ENCODE measurements around the gene FOS. TPM values are rescaled to one million over a fixed set of nuclear protein-coding genes. Genes with fewer than 3 reads are reported as not detected.

FOS gene
- total RNA-seq, 6 donors from 2014 or later, result 386 to 1,146 (median 633) TPM

DNA sequence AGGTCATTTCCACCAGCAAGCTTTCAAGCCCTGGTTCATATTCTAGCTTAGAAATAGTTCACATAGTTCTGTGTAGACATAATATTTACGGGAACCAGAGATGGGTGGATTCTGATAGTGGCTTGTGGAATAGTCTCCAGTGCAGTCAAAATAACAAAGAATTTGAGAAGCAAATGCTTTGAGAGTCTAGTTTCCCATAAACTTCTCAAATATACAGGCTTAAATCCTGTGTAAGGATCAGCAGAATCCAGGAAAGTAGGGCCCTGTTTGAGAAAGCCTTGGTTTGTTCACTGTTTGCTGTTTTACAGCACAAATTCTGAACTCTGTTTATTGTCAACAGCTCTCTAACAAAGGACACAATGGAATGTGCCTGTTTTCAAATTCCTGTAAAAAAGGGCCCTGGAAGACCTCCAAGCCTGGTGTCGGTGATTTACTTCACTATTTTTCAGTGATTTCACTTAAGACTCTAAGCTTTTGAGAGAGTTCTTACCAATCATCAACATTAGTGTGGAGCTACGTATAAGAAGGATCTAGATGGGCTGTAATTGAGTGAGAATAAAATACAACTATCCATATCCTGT lies 11.4 kb upstream of the FOS start:
- ATAC-seq (ENCODE audit: low FRiP score in 2 of 2) (peak; percentile 57 to 86), DNase-seq (no peak)
- Histone ChIP-seq H3K4me3 (no peak overlapping the region), H3K4me1 (peaks cover 0 to 19% (median 13%) of the 10 kb centered on the region in 4 donors), H3K27me3 (no peaks in the 10 kb centered on the region), H3K36me3 (no peaks in the 10 kb centered on the region), H3K27ac (peak overlapping the region; percentile 51 to 80 (median 64)), H3K9me3 (no peaks in the 10 kb centered on the region)
- WGBS, 2 donors, result 47 to 58% methylated on average over 3 of the region's 3 CpGs
- no peak for TF ChIP-seq POLR2AphosphoS5 (IDR thresholded peaks at IDR 0.05)
- TF ChIP-seq, protein P1, sequence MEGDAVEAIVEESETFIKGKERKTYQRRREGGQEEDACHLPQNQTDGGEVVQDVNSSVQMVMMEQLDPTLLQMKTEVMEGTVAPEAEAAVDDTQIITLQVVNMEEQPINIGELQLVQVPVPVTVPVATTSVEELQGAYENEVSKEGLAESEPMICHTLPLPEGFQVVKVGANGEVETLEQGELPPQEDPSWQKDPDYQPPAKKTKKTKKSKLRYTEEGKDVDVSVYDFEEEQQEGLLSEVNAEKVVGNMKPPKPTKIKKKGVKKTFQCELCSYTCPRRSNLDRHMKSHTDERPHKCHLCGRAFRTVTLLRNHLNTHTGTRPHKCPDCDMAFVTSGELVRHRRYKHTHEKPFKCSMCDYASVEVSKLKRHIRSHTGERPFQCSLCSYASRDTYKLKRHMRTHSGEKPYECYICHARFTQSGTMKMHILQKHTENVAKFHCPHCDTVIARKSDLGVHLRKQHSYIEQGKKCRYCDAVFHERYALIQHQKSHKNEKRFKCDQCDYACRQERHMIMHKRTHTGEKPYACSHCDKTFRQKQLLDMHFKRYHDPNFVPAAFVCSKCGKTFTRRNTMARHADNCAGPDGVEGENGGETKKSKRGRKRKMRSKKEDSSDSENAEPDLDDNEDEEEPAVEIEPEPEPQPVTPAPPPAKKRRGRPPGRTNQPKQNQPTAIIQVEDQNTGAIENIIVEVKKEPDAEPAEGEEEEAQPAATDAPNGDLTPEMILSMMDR (IDR thresholded peaks at IDR 0.05), result no peak
- TF ChIP-seq EP300 (IDR thresholded peaks at IDR 0.05), result no peak
- no peak for TF ChIP-seq POLR2A (IDR thresholded peaks at IDR 0.05)

DNA sequence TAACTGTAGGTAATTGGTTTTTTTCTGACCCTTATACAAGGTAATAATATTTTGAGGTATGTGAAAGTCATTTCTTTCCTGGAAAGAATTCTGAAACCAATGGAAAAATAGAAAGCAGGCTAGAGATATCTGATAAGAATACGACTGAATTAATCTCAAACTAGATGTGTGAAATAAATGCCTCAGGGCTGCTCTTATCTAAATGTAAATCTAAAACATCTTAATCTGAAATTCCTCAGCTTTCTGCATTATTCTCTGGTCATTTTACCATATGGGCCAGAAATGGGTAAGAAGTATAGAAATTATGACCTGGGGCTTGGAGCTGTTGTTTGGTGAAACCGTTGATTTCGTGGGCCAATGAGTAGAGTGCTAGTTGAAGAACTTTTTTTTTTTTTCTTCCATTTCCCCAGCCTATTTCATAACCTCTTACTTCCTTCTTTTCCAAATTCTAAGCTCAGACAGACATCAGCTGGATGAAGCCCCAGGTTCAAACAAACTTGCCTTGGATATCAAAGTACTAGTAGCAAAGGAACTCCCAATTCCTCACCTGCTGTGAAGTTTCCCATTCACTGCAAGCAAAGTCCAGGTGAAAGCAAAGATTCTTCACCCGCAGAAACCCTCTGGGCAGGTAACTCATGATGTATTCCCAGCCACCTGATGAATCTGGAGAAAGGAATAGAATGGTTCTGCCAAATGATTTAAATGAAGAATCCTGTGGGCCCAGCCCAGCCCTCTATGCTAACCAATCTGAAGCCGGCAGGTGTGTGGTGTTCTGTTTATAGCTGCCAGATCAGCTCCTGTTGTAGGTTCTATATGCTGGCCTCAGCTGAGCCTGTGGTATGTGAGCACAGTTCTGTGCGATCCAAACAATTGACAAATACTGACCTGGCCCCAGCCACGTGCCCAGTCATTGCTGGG lies 9.7 kb upstream of the FOS start:
- Histone ChIP-seq H3K36me3 (no peaks in the 10 kb centered on the region), H3K27me3 (no peaks in the 10 kb centered on the region), H3K4me1 (peaks cover 7 to 32% (median 20%) of the 10 kb centered on the region in 4 donors), H3K9me3 (no peaks in the 10 kb centered on the region), H3K4me3 (no peak overlapping the region), H3K27ac (peak overlapping the region in 2 of 4 donors; percentile 19 to 68)
- ATAC-seq (ENCODE audit: low FRiP score in 2 of 2), result peak in 1 of 2 donors; percentile 33
- WGBS, 2 donors, result 61 to 64% methylated on average over 6 to 7 of the region's 7 CpGs
- TF ChIP-seq POLR2AphosphoS5 (IDR thresholded peaks at IDR 0.05) (no peak), POLR2A (IDR thresholded peaks at IDR 0.05) (peak in 1 of 4 donors; percentile 26), EP300 (IDR thresholded peaks at IDR 0.05) (no peak)
- TF ChIP-seq, protein P1 (IDR thresholded peaks at IDR 0.05), result no peak
- DNase-seq, result no peak

DNA sequence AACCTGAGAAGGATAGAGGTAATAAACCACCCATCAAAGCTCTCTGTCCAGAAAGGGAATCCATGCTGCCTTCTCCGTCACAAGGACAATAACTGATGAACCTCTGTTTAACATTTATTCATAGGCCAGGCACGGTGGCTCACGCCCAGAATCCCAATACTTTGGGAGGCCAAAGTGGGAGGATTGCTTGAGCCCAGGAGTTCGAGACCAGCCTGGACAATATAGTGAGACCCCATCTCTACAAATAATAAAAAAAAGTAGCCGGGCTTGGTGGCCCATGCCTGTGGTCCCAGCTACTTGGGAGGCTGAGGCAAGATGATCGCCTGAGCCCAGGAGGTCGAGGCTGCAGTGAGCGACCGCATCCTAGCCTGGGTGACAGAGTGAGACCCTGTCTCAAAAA lies 7.1 kb upstream of the FOS start:
- 93 to 96% methylated on average over 9 of the region's 9 CpGs for WGBS, 2 donors

DNA sequence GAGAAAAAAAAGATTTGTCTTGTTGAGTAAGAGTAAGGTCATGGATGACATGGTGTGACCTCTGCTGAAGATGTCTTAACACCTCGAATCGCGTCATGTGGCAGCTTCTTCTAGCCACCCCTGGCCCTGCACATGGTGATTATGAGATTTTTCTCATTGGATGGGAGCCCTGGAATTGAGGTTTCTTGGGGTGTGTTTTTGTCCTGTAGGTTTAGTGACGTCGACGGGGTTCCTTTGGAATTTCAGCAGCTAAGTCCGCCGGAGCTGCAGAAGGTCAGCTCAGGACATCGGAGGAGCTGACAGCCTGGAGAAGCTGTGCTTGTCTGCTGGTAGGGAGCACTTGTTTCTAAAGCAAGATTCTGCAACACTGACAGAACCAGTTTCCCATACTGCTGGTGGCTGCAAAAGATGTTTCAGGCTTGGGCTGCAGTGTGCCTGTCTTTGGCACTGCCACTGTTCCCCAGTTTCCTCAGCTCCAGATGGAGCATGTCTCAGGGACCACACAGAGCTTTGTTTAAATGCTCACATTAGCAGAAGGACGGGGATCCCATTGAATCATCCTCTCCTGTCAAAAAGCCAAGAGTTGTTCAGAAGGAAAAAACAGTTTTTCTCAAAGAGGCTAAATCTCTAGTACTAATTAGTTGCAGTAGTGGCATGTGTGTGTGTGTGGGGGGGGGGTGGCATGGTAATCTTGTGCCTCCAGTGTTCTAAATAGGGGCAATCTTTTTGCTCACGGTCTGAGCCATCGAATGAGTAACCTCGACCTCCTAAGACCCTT lies 5.2 kb upstream of the FOS start:
- DNase-seq, result peak in 1 of 2 donors; percentile 45
- TF ChIP-seq EP300 (IDR thresholded peaks at IDR 0.05), result peak in 1 of 4 donors; percentile 56
- TF ChIP-seq, protein P1 (IDR thresholded peaks at IDR 0.05), result peak in 1 of 6 experiments; percentile 14
- TF ChIP-seq POLR2AphosphoS5 (IDR thresholded peaks at IDR 0.05), result peak in 1 of 2 donors; percentile 11
- peak in 1 of 4 donors; percentile 53 for TF ChIP-seq POLR2A (IDR thresholded peaks at IDR 0.05)
- no peaks in the 10 kb centered on the region for H3K27me3 ChIP-seq

More for the DNA sequence above, 7.1 kb upstream of the FOS start:
- no peaks in the 10 kb centered on the region for H3K27me3 ChIP-seq
- H3K36me3 ChIP-seq, result no peaks in the 10 kb centered on the region
- no peak for TF ChIP-seq POLR2A (IDR thresholded peaks at IDR 0.05)
- no peak for TF ChIP-seq POLR2AphosphoS5 (IDR thresholded peaks at IDR 0.05)
- TF ChIP-seq, protein P1 (IDR thresholded peaks at IDR 0.05), result no peak
- H3K4me1 ChIP-seq, result peaks cover 23 to 54% (median 43%) of the 10 kb centered on the region in 4 donors
- no peaks in the 10 kb centered on the region for H3K9me3 ChIP-seq
- ATAC-seq (ENCODE audit: low FRiP score in 2 of 2), result no peak
- DNase-seq, result no peak
- no peak overlapping the region for H3K27ac ChIP-seq
- H3K4me3 ChIP-seq, result no peak overlapping the region

More for the DNA sequence above, 5.2 kb upstream of the FOS start:
- 55 to 67% methylated on average over 10 to 13 of the region's 13 CpGs for WGBS, 2 donors
- Histone ChIP-seq H3K36me3 (no peaks in the 10 kb centered on the region), H3K4me1 (peaks cover 24 to 53% (median 41%) of the 10 kb centered on the region in 4 donors), H3K27ac (peak overlapping the region in 3 of 4 donors; percentile 85 to 99 (median 98)), H3K9me3 (no peaks in the 10 kb centered on the region), H3K4me3 (no peak overlapping the region)
- no peak for ATAC-seq (ENCODE audit: low FRiP score in 2 of 2)
